Fibroblast of lung (primary cell): ENCODE measurements around the gene B4GALT6.

Experiments used
- EZH2 ChIP-seq: IDR thresholded peaks from 2 replicates; pipeline ENCODE4 v1.5.1; 2012; ENCODE audit warnings: low read length, control low read depth, mild to moderate bottlenecking; ENCODE audit errors: missing control alignments
- TF ChIP-seq, protein P1 (sequence below), 2 donors: IDR thresholded peaks in 1 of 2; conservative IDR thresholded peaks in 1 of 2; 1 replicate in 1 of 2; 2 replicates in 1 of 2; pipeline ENCODE4 v1.5.1; 2011 to 2012; ENCODE audit warnings: low read length in 2 of 2, control low read depth in 1 of 2, inconsistent platforms in 1 of 2, low read depth in 1 of 2, mild to moderate bottlenecking in 1 of 2

DNA sequence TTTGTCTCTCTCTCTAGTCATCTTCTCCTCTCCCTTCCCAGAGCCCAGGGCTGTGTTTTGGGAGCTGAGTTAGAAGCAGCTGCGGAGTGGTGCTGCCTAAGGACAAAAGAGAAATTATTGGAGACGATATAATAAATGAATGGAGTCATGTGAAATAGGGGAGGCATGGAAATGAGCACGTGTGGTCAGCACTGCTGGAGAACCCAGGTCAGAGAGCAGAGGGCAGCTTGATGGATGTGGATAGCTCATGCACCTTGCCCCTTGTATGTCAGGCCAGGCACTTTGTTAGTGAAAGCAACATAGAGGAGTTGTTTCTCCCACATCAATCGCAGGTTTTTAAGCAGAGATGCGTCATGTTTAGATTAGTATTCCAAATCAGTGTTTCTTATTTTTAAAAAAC lies 77.0 kb downstream of the B4GALT6 start:
- TF ChIP-seq, protein P1, sequence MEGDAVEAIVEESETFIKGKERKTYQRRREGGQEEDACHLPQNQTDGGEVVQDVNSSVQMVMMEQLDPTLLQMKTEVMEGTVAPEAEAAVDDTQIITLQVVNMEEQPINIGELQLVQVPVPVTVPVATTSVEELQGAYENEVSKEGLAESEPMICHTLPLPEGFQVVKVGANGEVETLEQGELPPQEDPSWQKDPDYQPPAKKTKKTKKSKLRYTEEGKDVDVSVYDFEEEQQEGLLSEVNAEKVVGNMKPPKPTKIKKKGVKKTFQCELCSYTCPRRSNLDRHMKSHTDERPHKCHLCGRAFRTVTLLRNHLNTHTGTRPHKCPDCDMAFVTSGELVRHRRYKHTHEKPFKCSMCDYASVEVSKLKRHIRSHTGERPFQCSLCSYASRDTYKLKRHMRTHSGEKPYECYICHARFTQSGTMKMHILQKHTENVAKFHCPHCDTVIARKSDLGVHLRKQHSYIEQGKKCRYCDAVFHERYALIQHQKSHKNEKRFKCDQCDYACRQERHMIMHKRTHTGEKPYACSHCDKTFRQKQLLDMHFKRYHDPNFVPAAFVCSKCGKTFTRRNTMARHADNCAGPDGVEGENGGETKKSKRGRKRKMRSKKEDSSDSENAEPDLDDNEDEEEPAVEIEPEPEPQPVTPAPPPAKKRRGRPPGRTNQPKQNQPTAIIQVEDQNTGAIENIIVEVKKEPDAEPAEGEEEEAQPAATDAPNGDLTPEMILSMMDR (conservative IDR thresholded peaks at IDR 0.05 in 1 of 2, IDR thresholded peaks at IDR 0.05 in 1 of 2; ENCODE audit: low read depth in 1 of 2, low read length in 2 of 2) = no peak
- no peak for TF ChIP-seq EZH2
